Testis (tissue), 2 donors: ENCODE measurements around the gene C2CD5.

Experiments used
- CTCF ChIP-seq, 3 experiments: fragments of 450-650 bp in 2 of 3; fragments of 200-600 bp in 1 of 3; sonication (generic) in 1 of 3; IDR thresholded peaks; one replicate each; pipeline ENCODE4 v1.5.1; 2016 to 2019; ENCODE audit warnings: antibody characterized with exemption in 3 of 3, mild to moderate bottlenecking in 2 of 3, moderate library complexity in 1 of 3
- POLR2A ChIP-seq: fragments of 450-650 bp; IDR thresholded peaks from one replicate; pipeline ENCODE4 v1.6.1; 2017; ENCODE audit warnings: antibody characterized with exemption, mild to moderate bottlenecking, moderate library complexity

- TF ChIP-seq CTCF (IDR thresholded peaks at IDR 0.05) (no peak), POLR2A (no peak)
These were observed 900 bp downstream of the C2CD5 start for GRCh38 chr12:22543246-22544037.
